Subcutaneous abdominal adipose tissue (tissue), 5 donors: Measurements from ENCODE around the gene HYAL3.

Experiments
- H3K27ac ChIP-seq: one replicate; pipeline ENCODE4 v1.7.0; 2013; ENCODE audit warnings: low read depth, mild to moderate bottlenecking, inconsistent platforms, low read length, moderate library complexity
- H3K27me3 ChIP-seq, 5 donors: one replicate each; pipeline ENCODE4 v1.7.0; 2013; ENCODE audit warnings: low read length in 5 of 5, inconsistent platforms in 1 of 5; ENCODE audit not compliant: control insufficient read depth in 5 of 5, insufficient read depth in 4 of 5
- H3K36me3 ChIP-seq, 5 donors: one replicate each; pipeline ENCODE4 v1.7.0; 2013; ENCODE audit warnings: low read length in 5 of 5; ENCODE audit not compliant: control insufficient read depth in 5 of 5, insufficient read depth in 5 of 5
- H3K4me1 ChIP-seq, 5 donors: one replicate each; pipeline ENCODE4 v1.7.0; 2013; ENCODE audit warnings: low read length in 5 of 5, mild to moderate bottlenecking in 3 of 5, moderate library complexity in 1 of 5; ENCODE audit not compliant: control insufficient read depth in 5 of 5, insufficient read depth in 5 of 5
- H3K4me3 ChIP-seq, 5 donors: one replicate each; pipeline ENCODE4 v1.7.0; 2013; ENCODE audit warnings: low read length in 5 of 5, low read depth in 1 of 5
- H3K9ac ChIP-seq, 5 donors: one replicate each; pipeline ENCODE4 v1.7.0; 2013; ENCODE audit warnings: low read length in 5 of 5, mild to moderate bottlenecking in 4 of 5, moderate library complexity in 3 of 5
- H3K9me3 ChIP-seq, 5 donors: one replicate each; pipeline ENCODE4 v1.7.0; 2013; ENCODE audit warnings: low read length in 5 of 5; ENCODE audit not compliant: control insufficient read depth in 5 of 5
- donor health status: healthy.
- donor health status: healthy.
- donor health status: healthy.
- donor health status: healthy.
- donor health status: healthy.

The HYAL3 gene

DNA sequence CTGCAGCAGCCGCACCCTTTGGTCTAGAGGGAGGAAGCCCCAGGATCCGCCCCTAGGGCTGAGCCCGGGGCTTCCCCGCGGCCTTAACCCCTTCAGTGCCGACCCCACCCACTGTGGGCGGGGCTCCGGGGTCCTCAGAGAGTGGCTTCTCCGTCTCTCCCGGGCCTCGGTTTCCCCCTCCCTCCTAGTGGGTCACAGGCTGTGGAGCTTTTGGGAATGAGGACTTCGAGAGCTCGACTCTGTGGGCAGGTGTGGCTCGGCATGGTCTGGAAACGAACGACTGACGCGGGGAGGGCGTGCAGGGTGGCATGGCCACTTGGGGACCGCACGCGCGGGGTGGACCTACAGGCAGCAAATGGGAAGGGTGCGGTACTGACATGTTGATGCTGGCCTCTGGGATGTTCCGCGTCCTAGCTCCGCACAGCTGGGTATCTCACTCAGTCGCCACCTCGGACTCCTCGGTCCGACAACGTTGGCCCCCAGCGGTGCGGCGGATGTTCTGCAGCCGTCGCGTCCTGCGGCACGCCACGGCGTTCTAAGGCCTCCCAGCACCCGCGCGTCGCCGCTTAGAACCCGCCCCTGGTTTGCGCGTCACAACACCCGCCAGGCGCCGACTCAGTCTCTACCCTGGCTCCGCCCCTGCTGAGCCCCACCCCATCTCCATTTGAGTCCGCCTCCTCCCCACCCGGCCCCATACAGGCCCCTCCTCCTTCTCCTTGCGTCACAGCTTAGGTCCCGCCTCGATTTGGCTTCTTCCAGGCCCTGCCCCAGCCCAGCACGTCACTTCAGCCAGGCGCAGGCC, at the start of gene HYAL3, which contains the start of gene NAA80:
Gene HYAL3 (minus strand): TSS at position 570 of the 802 bp plus-strand sequence. CDS start 3,803 bp downstream, outside the sequence.
Gene NAA80 (minus strand): TSS at position 570 of the 802 bp plus-strand sequence. CDS start 1,942 bp downstream, outside the sequence.
- Histone ChIP-seq H3K36me3 (peaks cover 0 to 7% (median 4%) of the 10 kb centered on the region in 5 donors), H3K27ac (peak within 1 kb of the TSS; percentile 94), H3K4me3 (peak within 1 kb of the TSS; percentile 72 to 91 (median 88)), H3K27me3 (no peaks in the 10 kb centered on the region), H3K9me3 (no peaks in the 10 kb centered on the region), H3K9ac (peak within 1 kb of the TSS; percentile 77 to 93 (median 81)), H3K4me1 (peaks cover 14 to 52% (median 41%) of the 10 kb centered on the region in 5 donors)

DNA sequence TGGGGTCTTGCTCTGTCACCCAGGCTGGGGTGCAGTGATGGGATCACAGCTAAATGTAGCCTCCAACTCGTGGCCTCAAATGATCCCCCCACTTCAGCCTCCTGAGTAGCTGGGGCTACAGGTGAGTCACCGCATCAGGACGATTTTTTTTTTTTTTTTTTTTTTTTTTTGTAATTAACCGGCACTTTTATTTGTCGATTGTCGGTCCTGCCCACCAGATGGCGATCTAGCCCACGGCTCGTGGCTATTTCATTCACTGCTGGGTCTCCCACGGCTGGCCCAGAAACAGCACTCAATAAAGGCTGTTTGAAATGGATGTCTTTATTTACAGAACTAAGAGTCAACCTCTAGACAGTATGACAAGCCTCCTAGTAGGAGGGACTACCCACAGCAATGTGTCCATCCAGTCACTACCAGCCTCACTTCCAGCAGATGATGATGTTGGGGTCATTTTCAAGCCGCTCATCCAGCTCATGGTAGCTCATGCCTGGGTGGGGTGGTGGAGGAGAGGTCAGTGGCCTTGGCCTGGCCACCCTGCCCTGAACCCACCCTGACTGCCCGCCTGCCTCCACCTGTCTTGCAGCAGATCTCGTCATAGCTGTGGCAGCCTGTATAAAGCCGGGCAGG, 48.1 kb upstream of the HYAL3 start:
- Histone ChIP-seq H3K4me1 (peaks cover 12 to 41% (median 37%) of the 10 kb centered on the region in 5 donors), H3K9ac (no peak overlapping the region), H3K9me3 (no peaks in the 10 kb centered on the region), H3K27ac (no peak overlapping the region), H3K36me3 (peaks cover 0 to 17% (median 14%) of the 10 kb centered on the region in 5 donors), H3K27me3 (no peaks in the 10 kb centered on the region), H3K4me3 (no peak overlapping the region)

DNA sequence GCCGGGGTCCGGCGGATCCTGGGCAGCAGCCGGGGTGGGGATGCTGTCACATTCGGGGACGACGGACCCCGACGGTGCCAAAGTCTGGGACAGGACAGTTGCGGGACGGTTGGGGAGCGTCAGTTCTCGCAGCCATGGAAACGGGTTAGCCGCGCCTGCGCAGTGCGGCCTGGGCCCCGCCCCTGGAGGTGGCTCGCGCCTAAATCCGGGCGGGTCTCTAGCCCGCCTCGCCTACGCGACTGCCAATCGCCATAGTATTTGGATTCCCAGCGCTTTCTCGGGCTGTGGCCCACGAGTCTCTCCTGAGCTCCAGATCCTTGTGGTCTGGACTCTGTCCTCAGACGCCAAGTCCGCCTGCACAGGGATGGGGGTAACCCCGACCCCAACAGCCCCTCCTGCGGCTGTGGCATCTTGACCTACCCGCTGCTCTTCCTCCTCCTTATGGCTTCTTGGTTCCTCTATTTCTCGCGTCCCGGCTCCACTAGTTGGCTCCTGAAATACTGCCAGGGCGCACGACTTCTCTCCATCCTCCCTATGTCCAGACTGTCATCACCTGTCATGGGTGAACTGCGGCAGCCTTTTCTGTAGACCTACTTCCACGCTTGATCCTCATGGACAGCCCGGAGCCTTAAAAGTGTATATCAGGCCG, 46.5 kb upstream of the HYAL3 start, which contains the start of gene ZMYND10:
Gene ZMYND10 (minus strand): TSS at position 147 of the 649 bp plus-strand sequence. CDS start 153 bp downstream, outside the sequence.
- H3K27ac ChIP-seq: no peak within 1 kb of the TSS
- peaks cover 0 to 17% (median 14%) of the 10 kb centered on the region in 5 donors for H3K36me3 ChIP-seq
- peaks cover 6 to 42% (median 40%) of the 10 kb centered on the region in 5 donors for H3K4me1 ChIP-seq
- peak within 1 kb of the TSS; percentile 11 to 58 (median 48) for H3K4me3 ChIP-seq
- H3K9ac ChIP-seq: peak within 1 kb of the TSS in 2 of 5 donors; percentile 42 to 63
- no peaks in the 10 kb centered on the region for H3K9me3 ChIP-seq
- no peaks in the 10 kb centered on the region for H3K27me3 ChIP-seq

DNA sequence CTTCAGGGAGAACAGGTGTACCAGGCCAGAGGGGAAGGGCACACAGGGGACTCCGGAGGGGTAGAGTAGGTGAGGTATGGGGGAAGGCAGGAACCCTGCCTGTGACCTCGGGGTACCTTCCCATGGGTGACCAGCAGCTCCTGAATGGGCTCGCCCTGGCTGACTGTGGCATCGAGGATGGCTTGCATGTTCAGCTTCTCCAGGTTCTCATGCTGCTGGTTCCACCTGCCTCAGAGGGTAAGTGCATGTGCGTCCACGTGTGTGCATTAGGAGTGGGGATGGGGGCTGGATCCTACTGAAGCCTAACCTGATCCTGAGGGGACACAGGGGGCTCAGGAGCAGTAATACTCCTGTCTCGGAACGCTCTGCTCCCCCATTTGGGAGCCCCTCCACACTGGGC, 45.8 kb upstream of the HYAL3 start:
- peak overlapping the region in 1 of 5 donors; percentile 63 for H3K9ac ChIP-seq
- H3K4me3 ChIP-seq: peak overlapping the region in 1 of 5 donors; percentile 58

DNA sequence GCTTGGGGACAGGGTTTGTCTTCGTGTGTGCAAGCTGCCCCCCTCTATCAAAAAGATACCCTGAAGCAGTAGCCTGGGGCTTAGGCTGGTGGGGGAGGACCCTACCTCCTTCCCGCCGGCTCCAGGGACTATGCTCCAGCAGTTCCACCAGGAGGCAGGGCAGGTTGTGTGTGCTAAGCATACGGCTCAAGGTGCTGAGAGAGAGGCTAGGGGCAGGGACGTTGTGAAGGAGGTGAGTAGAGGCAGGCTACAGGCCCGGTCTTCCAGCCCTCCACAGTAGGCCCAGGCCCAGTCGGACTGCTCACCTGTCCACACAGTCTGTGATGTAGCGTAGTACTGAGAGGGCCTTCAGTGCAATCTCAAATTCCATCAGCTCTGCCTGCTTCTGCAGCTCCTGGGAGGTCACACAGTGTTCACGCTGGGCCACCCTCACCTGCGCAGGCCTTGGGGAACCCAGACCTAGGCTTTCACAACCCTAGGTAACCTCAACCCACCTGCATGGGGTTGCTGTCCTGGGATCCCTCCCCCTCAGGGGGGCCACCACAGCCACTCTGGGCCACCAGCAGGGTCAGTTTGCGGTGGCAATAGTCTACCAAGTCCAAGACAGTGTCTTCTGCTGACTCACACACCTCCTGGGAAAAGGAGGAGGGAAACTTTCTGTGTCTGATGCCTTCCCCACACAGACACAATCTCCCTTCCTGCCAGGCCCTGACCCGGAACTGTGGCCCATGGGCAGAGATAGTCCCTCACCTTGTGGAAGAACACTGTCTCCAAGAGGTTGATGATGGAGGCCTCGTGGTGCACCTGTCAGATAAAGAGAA, 43.8 kb upstream of the HYAL3 start:
- no peak overlapping the region for H3K27ac ChIP-seq
- no peaks in the 10 kb centered on the region for H3K27me3 ChIP-seq
- peaks cover 0 to 7% (median 4%) of the 10 kb centered on the region in 5 donors for H3K36me3 ChIP-seq
- H3K4me1 ChIP-seq: peaks cover 4 to 51% (median 49%) of the 10 kb centered on the region in 5 donors
- H3K4me3 ChIP-seq: no peak overlapping the region
- H3K9ac ChIP-seq: no peak overlapping the region
- no peaks in the 10 kb centered on the region for H3K9me3 ChIP-seq

More for the DNA sequence above, 45.8 kb upstream of the HYAL3 start:
- Histone ChIP-seq H3K27ac (no peak overlapping the region), H3K27me3 (no peaks in the 10 kb centered on the region), H3K9me3 (no peaks in the 10 kb centered on the region), H3K4me1 (peaks cover 5 to 43% (median 41%) of the 10 kb centered on the region in 5 donors), H3K36me3 (peaks cover 0 to 17% (median 14%) of the 10 kb centered on the region in 5 donors)

GRCh38 chr3:50341996-50342650, 42.9 kb upstream of the HYAL3 start:
- H3K9me3 ChIP-seq: no peaks in the 10 kb centered on the region
- peaks cover 6 to 58% (median 52%) of the 10 kb centered on the region in 5 donors for H3K4me1 ChIP-seq
- H3K9ac ChIP-seq: no peak overlapping the region
- no peaks in the 10 kb centered on the region for H3K36me3 ChIP-seq
- H3K27ac ChIP-seq: no peak overlapping the region
- H3K4me3 ChIP-seq: peak overlapping the region in 1 of 5 donors; percentile 71
- H3K27me3 ChIP-seq: no peaks in the 10 kb centered on the region

GRCh38 chr3:50341537-50341936, 42.3 kb upstream of the HYAL3 start:
- Histone ChIP-seq H3K4me1 (peaks cover 6 to 63% (median 56%) of the 10 kb centered on the region in 5 donors), H3K27me3 (no peaks in the 10 kb centered on the region), H3K27ac (no peak overlapping the region), H3K4me3 (peak overlapping the region; percentile 71 to 76 (median 71)), H3K9me3 (no peaks in the 10 kb centered on the region), H3K9ac (peak overlapping the region in 2 of 5 donors; percentile 34 to 82), H3K36me3 (no peaks in the 10 kb centered on the region)

DNA sequence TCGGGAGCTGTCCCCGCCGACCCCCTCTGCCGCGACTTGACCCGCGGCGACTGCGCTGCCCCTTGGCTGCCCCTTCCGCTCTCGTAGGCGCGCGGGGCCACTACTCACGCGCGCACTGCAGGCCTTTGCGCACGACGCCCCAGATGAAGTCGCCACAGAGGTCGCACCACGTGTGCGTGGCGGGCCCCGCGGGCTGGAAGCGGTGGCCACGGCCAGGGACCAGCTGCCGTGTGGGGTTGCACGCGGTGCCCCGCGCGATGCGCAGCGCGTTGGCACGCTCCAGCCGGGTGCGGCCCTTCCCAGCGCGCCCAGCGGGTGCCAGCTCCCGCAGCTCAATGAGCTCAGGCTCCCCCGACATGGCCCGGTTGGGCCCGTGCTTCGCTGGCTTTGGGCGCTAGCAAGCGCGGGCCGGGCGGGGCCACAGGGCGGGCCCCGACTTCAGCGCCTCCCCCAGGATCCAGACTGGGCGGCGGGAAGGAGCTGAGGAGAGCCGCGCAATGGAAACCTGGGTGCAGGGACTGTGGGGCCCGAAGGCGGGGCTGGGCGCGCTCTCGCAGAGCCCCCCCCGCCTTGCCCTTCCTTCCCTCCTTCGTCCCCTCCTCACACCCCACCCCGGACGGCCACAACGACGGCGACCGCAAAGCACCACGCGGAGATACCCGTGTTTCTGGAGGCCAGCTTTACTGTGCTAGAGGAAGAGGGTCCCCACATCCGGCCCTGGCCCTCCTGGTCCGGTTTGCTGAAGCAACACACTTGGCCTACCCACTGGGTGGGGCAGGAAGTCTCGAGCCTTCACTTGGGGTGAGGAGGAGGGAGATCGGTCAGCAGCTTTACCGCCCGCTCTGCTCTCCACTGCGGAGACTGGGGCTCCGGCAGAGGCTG, 41.5 kb upstream of the HYAL3 start, which contains the start of gene RASSF1:
Gene RASSF1 (minus strand): TSS at position 389 of the 882 bp plus-strand sequence. CDS start 31 bp downstream, at position 358.
- Histone ChIP-seq H3K9me3 (no peaks in the 10 kb centered on the region), H3K4me1 (peaks cover 7 to 68% (median 62%) of the 10 kb centered on the region in 5 donors), H3K4me3 (peak within 1 kb of the TSS; percentile 71 to 76 (median 71)), H3K9ac (peak within 1 kb of the TSS in 4 of 5 donors; percentile 22 to 82 (median 38)), H3K36me3 (no peaks in the 10 kb centered on the region), H3K27me3 (no peaks in the 10 kb centered on the region), H3K27ac (peak within 1 kb of the TSS; percentile 13)
